ENCODE data around the gene LRRC7. TPM values are rescaled to one million over a fixed set of nuclear protein-coding genes. Genes with fewer than 3 reads are reported as not detected.

The LRRC7 gene
- total and polyA plus RNA-seq, 4 donors = 19.5 to 75.0 (median 46.5) TPM

- WGBS (ENCODE audit: insufficient coverage) = no CpG with 5 or more reads among the region's 3 CpGs
- Histone ChIP-seq H3K9me3 (ENCODE audit: control insufficient read depth, insufficient read depth, low read length) (no peaks in the 10 kb centered on the region), H3K4me3 (ENCODE audit: low read depth, low read length) (no peak overlapping the region), H3K27me3 (ENCODE audit: control insufficient read depth, insufficient read depth, low read length) (no peaks in the 10 kb centered on the region), H3K36me3 (ENCODE audit: control insufficient read depth, insufficient read depth, low read length) (no peaks in the 10 kb centered on the region), H3K4me1 (ENCODE audit: control insufficient read depth, insufficient read depth, low read length) (no peaks in the 10 kb centered on the region), H3K27ac (ENCODE audit: low read depth, low read length) (no peak overlapping the region)
- DNase-seq (ENCODE audit: low read depth in 4 of 6, low spot score in 6 of 6) = no peak
Measured at GRCh38 chr1:70090141-70090540, 522.4 kb downstream of the LRRC7 start.

GRCh38 chr1:70090875-70091274 lies 523.2 kb downstream of the LRRC7 start:
- Histone ChIP-seq H3K36me3 (ENCODE audit: control insufficient read depth, insufficient read depth, low read length) (no peaks in the 10 kb centered on the region), H3K4me3 (ENCODE audit: low read depth, low read length) (no peak overlapping the region), H3K9me3 (ENCODE audit: control insufficient read depth, insufficient read depth, low read length) (no peaks in the 10 kb centered on the region), H3K27me3 (ENCODE audit: control insufficient read depth, insufficient read depth, low read length) (no peaks in the 10 kb centered on the region), H3K27ac (ENCODE audit: low read depth, low read length) (no peak overlapping the region), H3K4me1 (ENCODE audit: control insufficient read depth, insufficient read depth, low read length) (no peaks in the 10 kb centered on the region)
- WGBS (ENCODE audit: insufficient coverage) = no CpG with 5 or more reads among the region's 2 CpGs
- DNase-seq (ENCODE audit: low read depth in 4 of 6, low spot score in 6 of 6) = no peak

- Histone ChIP-seq H3K9me3 (ENCODE audit: control insufficient read depth, insufficient read depth, low read length) (no peaks in the 10 kb centered on the region), H3K4me1 (ENCODE audit: control insufficient read depth, insufficient read depth, low read length) (no peaks in the 10 kb centered on the region), H3K27ac (ENCODE audit: low read depth, low read length) (no peak overlapping the region), H3K4me3 (ENCODE audit: low read depth, low read length) (no peak overlapping the region), H3K27me3 (ENCODE audit: control insufficient read depth, insufficient read depth, low read length) (no peaks in the 10 kb centered on the region), H3K36me3 (ENCODE audit: control insufficient read depth, insufficient read depth, low read length) (no peaks in the 10 kb centered on the region)
- DNase-seq (ENCODE audit: low read depth in 4 of 6, low spot score in 6 of 6) = peak in 2 of 6 donors; percentile 28 to 41
Measured at GRCh38 chr1:70091811-70092210, 524.1 kb downstream of the LRRC7 start.

- Histone ChIP-seq H3K36me3 (ENCODE audit: control insufficient read depth, insufficient read depth, low read length) (no peaks in the 10 kb centered on the region), H3K27ac (ENCODE audit: low read depth, low read length) (no peak overlapping the region), H3K9me3 (ENCODE audit: control insufficient read depth, insufficient read depth, low read length) (no peaks in the 10 kb centered on the region), H3K27me3 (ENCODE audit: control insufficient read depth, insufficient read depth, low read length) (no peaks in the 10 kb centered on the region), H3K4me1 (ENCODE audit: control insufficient read depth, insufficient read depth, low read length) (no peaks in the 10 kb centered on the region), H3K4me3 (ENCODE audit: low read depth, low read length) (no peak overlapping the region)
- WGBS (ENCODE audit: insufficient coverage) = 65% methylated on average over 3 of the region's 3 CpGs
- DNase-seq (ENCODE audit: low read depth in 4 of 6, low spot score in 6 of 6) = peak in 1 of 6 donors; percentile 3
Measured at GRCh38 chr1:70092526-70092925, 524.8 kb downstream of the LRRC7 start.

GRCh38 chr1:70093250-70093975 lies 525.7 kb downstream of the LRRC7 start:
- Histone ChIP-seq H3K27me3 (ENCODE audit: control insufficient read depth, insufficient read depth, low read length) (no peaks in the 10 kb centered on the region), H3K4me3 (ENCODE audit: low read depth, low read length) (no peak overlapping the region), H3K9me3 (ENCODE audit: control insufficient read depth, insufficient read depth, low read length) (no peaks in the 10 kb centered on the region), H3K36me3 (ENCODE audit: control insufficient read depth, insufficient read depth, low read length) (no peaks in the 10 kb centered on the region), H3K27ac (ENCODE audit: low read depth, low read length) (no peak overlapping the region), H3K4me1 (ENCODE audit: control insufficient read depth, insufficient read depth, low read length) (no peaks in the 10 kb centered on the region)
- DNase-seq (ENCODE audit: low read depth in 4 of 6, low spot score in 6 of 6) = peak in 1 of 6 donors; percentile 43

- no peaks in the 10 kb centered on the region for H3K4me1 ChIP-seq (ENCODE audit: control insufficient read depth, insufficient read depth, low read length)
- no peaks in the 10 kb centered on the region for H3K9me3 ChIP-seq (ENCODE audit: control insufficient read depth, insufficient read depth, low read length)
- no peak overlapping the region for H3K27ac ChIP-seq (ENCODE audit: low read depth, low read length)
- no peak overlapping the region for H3K4me3 ChIP-seq (ENCODE audit: low read depth, low read length)
- no peaks in the 10 kb centered on the region for H3K27me3 ChIP-seq (ENCODE audit: control insufficient read depth, insufficient read depth, low read length)
- DNase-seq (ENCODE audit: low read depth in 4 of 6, low spot score in 6 of 6) = no peak
- 80% methylated on average over 1 of the region's 2 CpGs for WGBS (ENCODE audit: insufficient coverage)
- H3K36me3 ChIP-seq (ENCODE audit: control insufficient read depth, insufficient read depth, low read length) = no peaks in the 10 kb centered on the region
Measured at GRCh38 chr1:70101231-70101630, 533.5 kb downstream of the LRRC7 start.

GRCh38 chr1:70101774-70102173 lies 534.1 kb downstream of the LRRC7 start:
- Histone ChIP-seq H3K4me1 (ENCODE audit: control insufficient read depth, insufficient read depth, low read length) (no peaks in the 10 kb centered on the region), H3K27me3 (ENCODE audit: control insufficient read depth, insufficient read depth, low read length) (no peaks in the 10 kb centered on the region), H3K27ac (ENCODE audit: low read depth, low read length) (no peak overlapping the region), H3K36me3 (ENCODE audit: control insufficient read depth, insufficient read depth, low read length) (no peaks in the 10 kb centered on the region), H3K9me3 (ENCODE audit: control insufficient read depth, insufficient read depth, low read length) (no peaks in the 10 kb centered on the region), H3K4me3 (ENCODE audit: low read depth, low read length) (no peak overlapping the region)
- DNase-seq (ENCODE audit: low read depth in 4 of 6, low spot score in 6 of 6) = no peak
- WGBS (ENCODE audit: insufficient coverage) = no CpG with 5 or more reads among the region's 1 CpG

GRCh38 chr1:70103770-70104169 lies 536.0 kb downstream of the LRRC7 start:
- Histone ChIP-seq H3K4me3 (ENCODE audit: low read depth, low read length) (no peak overlapping the region), H3K36me3 (ENCODE audit: control insufficient read depth, insufficient read depth, low read length) (no peaks in the 10 kb centered on the region), H3K4me1 (ENCODE audit: control insufficient read depth, insufficient read depth, low read length) (no peaks in the 10 kb centered on the region), H3K27me3 (ENCODE audit: control insufficient read depth, insufficient read depth, low read length) (no peaks in the 10 kb centered on the region), H3K9me3 (ENCODE audit: control insufficient read depth, insufficient read depth, low read length) (no peaks in the 10 kb centered on the region), H3K27ac (ENCODE audit: low read depth, low read length) (no peak overlapping the region)
- peak in 1 of 6 donors; percentile 12 for DNase-seq (ENCODE audit: low read depth in 4 of 6, low spot score in 6 of 6)
- no CpG with 5 or more reads among the region's 1 CpG for WGBS (ENCODE audit: insufficient coverage)

GRCh38 chr1:70109241-70109640 lies 541.5 kb downstream of the LRRC7 start:
- Histone ChIP-seq H3K27me3 (ENCODE audit: control insufficient read depth, insufficient read depth, low read length) (no peaks in the 10 kb centered on the region), H3K36me3 (ENCODE audit: control insufficient read depth, insufficient read depth, low read length) (no peaks in the 10 kb centered on the region), H3K4me3 (ENCODE audit: low read depth, low read length) (no peak overlapping the region), H3K4me1 (ENCODE audit: control insufficient read depth, insufficient read depth, low read length) (no peaks in the 10 kb centered on the region), H3K27ac (ENCODE audit: low read depth, low read length) (no peak overlapping the region), H3K9me3 (ENCODE audit: control insufficient read depth, insufficient read depth, low read length) (no peaks in the 10 kb centered on the region)
- 93% methylated on average over 5 of the region's 5 CpGs for WGBS (ENCODE audit: insufficient coverage)
- no peak for DNase-seq (ENCODE audit: low read depth in 4 of 6, low spot score in 6 of 6)

- no peaks in the 10 kb centered on the region for H3K27me3 ChIP-seq (ENCODE audit: control insufficient read depth, insufficient read depth, low read length)
- 97% methylated on average over 3 of the region's 5 CpGs for WGBS (ENCODE audit: insufficient coverage)
- H3K36me3 ChIP-seq (ENCODE audit: control insufficient read depth, insufficient read depth, low read length) = no peaks in the 10 kb centered on the region
- DNase-seq (ENCODE audit: low read depth in 4 of 6, low spot score in 6 of 6) = no peak
- no peaks in the 10 kb centered on the region for H3K4me1 ChIP-seq (ENCODE audit: control insufficient read depth, insufficient read depth, low read length)
- no peaks in the 10 kb centered on the region for H3K9me3 ChIP-seq (ENCODE audit: control insufficient read depth, insufficient read depth, low read length)
- H3K27ac ChIP-seq (ENCODE audit: low read depth, low read length) = no peak overlapping the region
- H3K4me3 ChIP-seq (ENCODE audit: low read depth, low read length) = no peak overlapping the region
Measured at GRCh38 chr1:70112838-70113237, 545.1 kb downstream of the LRRC7 start.
